SK-N-SH treated with all-trans-retinoic acid at 6 μM for 48 hours (cell line): ENCODE results near the gene DYRK3.

Experiments
- ARNTL ChIP-seq: fragments of 450-650 bp; formaldehyde crosslinking; IDR thresholded peaks from 2 replicates; pipeline ENCODE4 v1.5.0; 2020; ENCODE audit warnings: low read depth, mild to moderate bottlenecking, moderate library complexity, borderline replicate concordance
- BACH2 ChIP-seq: fragments of 250-450 bp; sonication (Bioruptor Pico); IDR thresholded peaks from 2 replicates; pipeline ENCODE4 v1.9.0; 2021; ENCODE audit warnings: mild to moderate bottlenecking, borderline replicate concordance
- CREB5 ChIP-seq: fragments of 250-450 bp; sonication (Bioruptor Pico); IDR thresholded peaks from 2 replicates; pipeline ENCODE4 v1.5.1; 2020; ENCODE audit warnings: low read depth, mild to moderate bottlenecking, moderate library complexity
- CSRNP3 ChIP-seq: fragments of 250-450 bp; sonication (Bioruptor Pico); IDR thresholded peaks from 2 replicates; pipeline ENCODE4 v1.5.1; 2021; ENCODE audit warnings: mild to moderate bottlenecking, moderate library complexity
- GLIS3 ChIP-seq: fragments of 250-450 bp; sonication (Bioruptor Pico); IDR thresholded peaks from 2 replicates; pipeline ENCODE4 v1.5.0; 2020; ENCODE audit warnings: mild to moderate bottlenecking, moderate library complexity
- PATZ1 ChIP-seq: fragments of 250-450 bp; sonication (Bioruptor Pico); IDR thresholded peaks from 2 replicates; pipeline ENCODE4 v1.8.0; 2020; ENCODE audit warnings: mild to moderate bottlenecking, moderate library complexity, borderline replicate concordance
- POU6F1 ChIP-seq: fragments of 250-450 bp; sonication (Bioruptor Pico); IDR thresholded peaks from 2 replicates; pipeline ENCODE4 v1.8.0; 2021; ENCODE audit warnings: low read depth, mild to moderate bottlenecking, moderate library complexity, borderline replicate concordance
- TCF4 ChIP-seq: fragments of 250-450 bp; sonication (Bioruptor Pico); IDR thresholded peaks from 2 replicates; pipeline ENCODE4 v1.8.0; 2021; ENCODE audit warnings: mild to moderate bottlenecking, moderate library complexity, borderline replicate concordance
- ZFP3 ChIP-seq: fragments of 250-450 bp; sonication (Bioruptor Pico); IDR thresholded peaks from 2 replicates; pipeline ENCODE4 v1.5.0; 2020; ENCODE audit warnings: mild to moderate bottlenecking, moderate library complexity
- ZFP30 ChIP-seq: fragments of 450-650 bp; formaldehyde crosslinking; IDR thresholded peaks from 2 replicates; pipeline ENCODE4 v1.5.0; 2022; ENCODE audit warnings: mild to moderate bottlenecking, moderate library complexity
- ZNF70 ChIP-seq: fragments of 450-650 bp; formaldehyde crosslinking; IDR thresholded peaks from 2 replicates; pipeline ENCODE4 v1.5.0; 2020; ENCODE audit warnings: mild to moderate bottlenecking, moderate library complexity
- ZNF8 ChIP-seq: fragments of 450-650 bp; formaldehyde crosslinking; IDR thresholded peaks from 2 replicates; pipeline ENCODE4 v1.5.0; 2020; ENCODE audit warnings: mild to moderate bottlenecking, moderate library complexity

- TF ChIP-seq BACH2 (CRISPR knock-in tag) (no peak), CSRNP3 (CRISPR knock-in tag) (no peak), ARNTL (no peak), PATZ1 (no peak), TCF4 (no peak), ZNF70 (CRISPR knock-in tag) (no peak), POU6F1 (CRISPR knock-in tag) (no peak), GLIS3 (CRISPR knock-in tag) (no peak), ZFP3 (no peak), ZFP30 (CRISPR knock-in tag) (no peak), CREB5 (CRISPR knock-in tag) (no peak), ZNF8 (CRISPR knock-in tag) (no peak)
Measured at GRCh38 chr1:206586501-206587445, 48.6 kb upstream of the DYRK3 start.
